SU-DHL-6 (cell line): ENCODE measurements around the gene SSC4D.

Experiments used
- H2AFZ ChIP-seq: fragments of 200-600 bp; sonication (generic); 2 replicates; pipeline ENCODE4 v1.6.1; 2014; ENCODE audit warnings: low read depth, mild to moderate bottlenecking, moderate library complexity, mixed read lengths, antibody characterized with exemption, low read length; ENCODE audit not compliant: severe bottlenecking
- H3F3A ChIP-seq: fragments of 200-600 bp; shearing (Covaris generic); 2 replicates; pipeline ENCODE4 v1.6.0; 2016; ENCODE audit warnings: antibody characterized with exemption, mild to moderate bottlenecking; ENCODE audit not compliant: insufficient read depth
- H3K27ac ChIP-seq: fragments of 200-600 bp; sonication (generic); 2 replicates; pipeline ENCODE4 v1.5.1; 2016; ENCODE audit warnings: low read depth, mild to moderate bottlenecking, low read length, moderate library complexity, mixed read lengths
- H3K27me3 ChIP-seq: fragments of 200-600 bp; sonication (generic), shearing (Covaris generic); 2 replicates; pipeline ENCODE4 v1.6.0; 2014; ENCODE audit warnings: mild to moderate bottlenecking, low read length
- H3K36me3 ChIP-seq: fragments of 200-600 bp; sonication (generic); 2 replicates; pipeline ENCODE4 v1.6.1; 2014; ENCODE audit warnings: mild to moderate bottlenecking, low read length, mixed read lengths
- H3K4me2 ChIP-seq: fragments of 300-600, 200-600 bp; shearing (Covaris generic), sonication (generic); 2 replicates; pipeline ENCODE4 v1.6.0; 2014; ENCODE audit warnings: low read length, low read depth, mild to moderate bottlenecking; ENCODE audit not compliant: poor library complexity, severe bottlenecking
- H3K4me3 ChIP-seq: fragments of 200-600 bp; sonication (generic); 2 replicates; pipeline ENCODE4 v1.5.1; 2014; ENCODE audit warnings: antibody characterized with exemption, low read length, mild to moderate bottlenecking, mixed read lengths; ENCODE audit not compliant: insufficient read depth, poor library complexity, severe bottlenecking
- H3K79me2 ChIP-seq: fragments of 200-600 bp; sonication (generic); 2 replicates; pipeline ENCODE4 v1.6.1; 2014; ENCODE audit warnings: mild to moderate bottlenecking, low read length, moderate library complexity; ENCODE audit not compliant: insufficient read depth
- H3K9ac ChIP-seq: fragments of 200-600 bp; sonication (generic); 2 replicates; pipeline ENCODE4 v1.7.0; 2014; ENCODE audit warnings: mild to moderate bottlenecking, low read length
- H3K9me2 ChIP-seq: fragments of 200-600 bp; sonication (generic); replicated peaks from 2 replicates; pipeline ENCODE4 v1.6.1; 2014; ENCODE audit warnings: low read length; ENCODE audit not compliant: insufficient read depth
- H3K9me3 ChIP-seq: fragments of 200-600 bp; sonication (generic); 2 replicates; pipeline ENCODE4 v1.6.1; 2014; ENCODE audit warnings: low read length, mixed read lengths; ENCODE audit not compliant: insufficient read depth
- H4K20me1 ChIP-seq: fragments of 200-600 bp; sonication (generic); 2 replicates; pipeline ENCODE4 v1.6.1; 2014; ENCODE audit warnings: low read depth, mild to moderate bottlenecking, antibody characterized with exemption, low read length, moderate library complexity, mixed read lengths
- CTCF ChIP-seq: fragments of 200-600 bp; sonication (generic); IDR thresholded peaks from one replicate; pipeline ENCODE4 v1.5.1; 2017; ENCODE audit warnings: antibody characterized with exemption, mild to moderate bottlenecking, low read length, moderate library complexity; ENCODE audit not compliant: insufficient read depth, poor library complexity, severe bottlenecking
- EZH2phosphoT487 ChIP-seq: fragments of 200-600 bp; sonication (generic), shearing (Covaris generic); conservative IDR thresholded peaks from 2 replicates; pipeline ENCODE4 v1.6.1; 2018; ENCODE audit warnings: mild to moderate bottlenecking, antibody characterized with exemption, low read length, moderate library complexity, mixed read lengths

SSC4D gene

GRCh38 chr7:76412249-76412648, 2.8 kb upstream of the SSC4D start:
- no peak overlapping the region for H2AFZ ChIP-seq
- H3K4me3 ChIP-seq = no peak overlapping the region
- no peak for TF ChIP-seq EZH2phosphoT487
- no peak for TF ChIP-seq CTCF
- H3K9ac ChIP-seq = no peak overlapping the region
- H3K27me3 ChIP-seq = no peaks in the 10 kb centered on the region
- no peaks in the 10 kb centered on the region for H3K79me2 ChIP-seq
- H3K9me3 ChIP-seq = no peaks in the 10 kb centered on the region
- no peaks in the 10 kb centered on the region for H3K36me3 ChIP-seq
- no peaks in the 10 kb centered on the region for H4K20me1 ChIP-seq
- no peaks in the 10 kb centered on the region for H3F3A ChIP-seq
- no peaks in the 10 kb centered on the region for H3K9me2 ChIP-seq
- no peak overlapping the region for H3K27ac ChIP-seq
- no peak overlapping the region for H3K4me2 ChIP-seq

GRCh38 chr7:76411626-76412025, 2.1 kb upstream of the SSC4D start:
- no peak for TF ChIP-seq EZH2phosphoT487
- no peak for TF ChIP-seq CTCF
- Histone ChIP-seq H3K4me2 (no peak overlapping the region), H3K9me3 (no peaks in the 10 kb centered on the region), H3K9ac (no peak overlapping the region), H3K9me2 (no peaks in the 10 kb centered on the region), H3K27ac (no peak overlapping the region), H4K20me1 (no peaks in the 10 kb centered on the region), H3F3A (no peaks in the 10 kb centered on the region), H3K4me3 (no peak overlapping the region), H3K79me2 (no peaks in the 10 kb centered on the region), H3K27me3 (no peaks in the 10 kb centered on the region), H3K36me3 (no peaks in the 10 kb centered on the region), H2AFZ (no peak overlapping the region)

GRCh38 chr7:76408121-76408560, 1.4 kb downstream of the SSC4D start:
- TF ChIP-seq EZH2phosphoT487 (no peak), CTCF (no peak)
- no peaks in the 10 kb centered on the region for H3K27me3 ChIP-seq
- no peak overlapping the region for H3K4me3 ChIP-seq
- H3K9me3 ChIP-seq = no peaks in the 10 kb centered on the region
- H3K9me2 ChIP-seq = no peaks in the 10 kb centered on the region
- no peaks in the 10 kb centered on the region for H3K79me2 ChIP-seq
- no peaks in the 10 kb centered on the region for H3K36me3 ChIP-seq
- H3K27ac ChIP-seq = no peak overlapping the region
- H2AFZ ChIP-seq = no peak overlapping the region
- H4K20me1 ChIP-seq = no peaks in the 10 kb centered on the region
- H3F3A ChIP-seq = no peaks in the 10 kb centered on the region
- no peak overlapping the region for H3K4me2 ChIP-seq
- no peak overlapping the region for H3K9ac ChIP-seq
